Upper lobe of left lung (tissue), 4 donors: Measurements from ENCODE around the gene POPDC3.

ENCODE experiments used
- EP300 ChIP-seq, 4 donors: sonication (generic); formaldehyde crosslinking; IDR thresholded peaks; one replicate each; pipeline ENCODE4 v1.5.1; 2017; ENCODE audit warnings: antibody characterized with exemption in 4 of 4, control low read depth in 2 of 4
- POLR2A ChIP-seq, 4 donors: fragments of 450-650 bp; IDR thresholded peaks; one replicate each; pipeline ENCODE4 v1.5.1; 2016 to 2017; ENCODE audit warnings: antibody characterized with exemption in 4 of 4, mild to moderate bottlenecking in 2 of 4
- TF ChIP-seq, protein P1 (sequence below), 6 experiments: fragments of 450-650 bp in 4 of 6; fragments of 200-600 bp in 2 of 6; sonication (generic) in 2 of 6; IDR thresholded peaks; one replicate each; pipeline ENCODE4 v1.5.1; 2016 to 2019; ENCODE audit warnings: antibody characterized with exemption in 6 of 6

DNA sequence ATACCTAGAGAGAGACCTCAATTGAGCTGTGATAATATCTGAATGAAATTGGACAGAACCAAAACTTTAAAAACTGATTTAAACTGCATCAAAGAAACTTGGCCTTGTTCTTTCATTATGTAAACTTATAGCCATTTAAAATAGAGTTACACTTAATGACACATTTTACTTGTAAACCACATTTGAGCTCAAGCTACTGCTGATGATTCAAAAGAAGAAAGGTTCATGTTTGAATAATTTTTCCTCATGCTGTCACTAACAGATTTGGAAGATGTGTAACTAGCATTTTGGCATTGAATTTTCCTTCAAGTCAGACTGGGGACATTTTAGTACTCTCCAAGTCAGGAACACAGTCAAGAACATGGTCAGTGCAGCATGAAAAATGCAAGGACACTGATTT is 26.9 kb downstream of the POPDC3 start:
- TF ChIP-seq POLR2A (IDR thresholded peaks at IDR 0.05): no peak
- TF ChIP-seq, protein P1, sequence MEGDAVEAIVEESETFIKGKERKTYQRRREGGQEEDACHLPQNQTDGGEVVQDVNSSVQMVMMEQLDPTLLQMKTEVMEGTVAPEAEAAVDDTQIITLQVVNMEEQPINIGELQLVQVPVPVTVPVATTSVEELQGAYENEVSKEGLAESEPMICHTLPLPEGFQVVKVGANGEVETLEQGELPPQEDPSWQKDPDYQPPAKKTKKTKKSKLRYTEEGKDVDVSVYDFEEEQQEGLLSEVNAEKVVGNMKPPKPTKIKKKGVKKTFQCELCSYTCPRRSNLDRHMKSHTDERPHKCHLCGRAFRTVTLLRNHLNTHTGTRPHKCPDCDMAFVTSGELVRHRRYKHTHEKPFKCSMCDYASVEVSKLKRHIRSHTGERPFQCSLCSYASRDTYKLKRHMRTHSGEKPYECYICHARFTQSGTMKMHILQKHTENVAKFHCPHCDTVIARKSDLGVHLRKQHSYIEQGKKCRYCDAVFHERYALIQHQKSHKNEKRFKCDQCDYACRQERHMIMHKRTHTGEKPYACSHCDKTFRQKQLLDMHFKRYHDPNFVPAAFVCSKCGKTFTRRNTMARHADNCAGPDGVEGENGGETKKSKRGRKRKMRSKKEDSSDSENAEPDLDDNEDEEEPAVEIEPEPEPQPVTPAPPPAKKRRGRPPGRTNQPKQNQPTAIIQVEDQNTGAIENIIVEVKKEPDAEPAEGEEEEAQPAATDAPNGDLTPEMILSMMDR (IDR thresholded peaks at IDR 0.05): no peak
- TF ChIP-seq EP300 (IDR thresholded peaks at IDR 0.05): no peak
